GM18511 (cell line): Measurements from ENCODE around the gene FOXRED2.
A peak's percentile ranks its signal among the peaks of the same experiment; 100 is the strongest.
"Not testable (repeated sequence)": the region's sequence is repeated elsewhere in the genome, so short reads cannot be mapped to it uniquely, and the experiment has no call there.

ENCODE experiments used
- ATAC-seq: cut with Tn5 transposase; IDR thresholded peaks from one replicate; pipeline ENCODE4 v1.9.1; 2021; ENCODE audit warnings: mild to moderate bottlenecking, moderate library complexity; ENCODE audit not compliant: unreplicated experiment

The FOXRED2 gene

DNA sequence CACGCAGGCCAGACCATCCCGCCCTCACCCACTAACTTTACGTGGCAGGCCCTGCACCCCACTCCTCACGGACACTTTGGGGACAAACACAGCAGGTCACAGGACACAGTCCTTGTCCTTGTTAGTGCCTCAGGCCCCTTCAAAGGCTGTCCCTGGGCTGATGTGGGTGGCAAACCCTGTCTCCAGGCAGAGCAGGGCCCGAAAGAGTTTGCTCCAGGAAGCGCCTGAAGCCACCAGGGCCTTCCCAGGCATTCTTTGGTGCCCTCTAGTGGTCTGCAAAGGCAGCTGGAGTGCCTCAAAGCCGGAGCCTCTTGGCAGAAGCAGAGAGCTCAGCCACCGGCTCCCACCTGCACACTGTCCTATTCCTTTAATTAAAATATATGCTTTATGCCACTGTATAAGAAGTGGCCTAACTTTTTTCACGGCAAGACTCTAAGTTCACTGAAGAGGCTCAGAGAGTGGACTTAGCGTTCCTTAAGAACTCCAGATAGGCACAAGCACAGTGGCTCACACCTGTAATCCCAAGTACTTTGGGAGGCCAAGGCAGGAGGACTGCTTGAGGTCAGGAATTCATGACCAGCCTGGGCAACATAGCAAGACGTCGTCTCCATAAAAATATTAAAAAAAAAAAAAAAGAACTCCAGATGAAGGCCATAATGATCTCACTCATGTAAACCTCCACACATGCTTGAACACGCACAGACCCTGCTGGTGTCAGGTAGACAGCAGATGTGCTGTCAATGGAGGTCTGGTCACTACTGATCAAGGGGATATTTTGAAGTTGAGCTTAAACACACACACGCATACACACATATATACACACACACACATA, 36.5 kb downstream of the FOXRED2 start:
- ATAC-seq = no peak

- ATAC-seq = no peak
These were observed 37.6 kb downstream of the FOXRED2 start for GRCh38 chr22:36469094-36469710.

- no peak for ATAC-seq
These were observed 38.9 kb downstream of the FOXRED2 start for GRCh38 chr22:36467946-36468345.

- ATAC-seq = no peak
These were observed 39.6 kb downstream of the FOXRED2 start for GRCh38 chr22:36467042-36467810.

DNA sequence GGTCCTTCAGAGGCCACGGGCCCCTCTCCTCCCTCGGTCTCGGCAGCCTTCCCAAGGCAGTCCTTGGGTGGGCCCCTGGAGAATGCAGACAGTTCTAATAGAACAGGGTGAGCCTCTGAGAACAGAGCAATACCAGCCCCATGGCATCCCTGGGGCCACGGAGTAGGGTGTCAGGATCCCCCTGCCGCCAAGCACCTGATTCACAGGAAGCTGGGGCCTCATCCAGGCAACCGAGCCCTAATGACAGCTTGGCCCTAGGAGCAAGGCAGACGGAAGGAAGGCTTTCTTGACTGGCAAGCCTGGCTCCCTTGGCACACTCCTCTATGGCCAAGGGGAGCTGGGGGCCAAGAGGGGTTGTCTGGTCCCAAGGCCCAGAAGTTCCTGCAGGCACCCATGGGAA, 40.6 kb downstream of the FOXRED2 start:
- no peak for ATAC-seq

DNA sequence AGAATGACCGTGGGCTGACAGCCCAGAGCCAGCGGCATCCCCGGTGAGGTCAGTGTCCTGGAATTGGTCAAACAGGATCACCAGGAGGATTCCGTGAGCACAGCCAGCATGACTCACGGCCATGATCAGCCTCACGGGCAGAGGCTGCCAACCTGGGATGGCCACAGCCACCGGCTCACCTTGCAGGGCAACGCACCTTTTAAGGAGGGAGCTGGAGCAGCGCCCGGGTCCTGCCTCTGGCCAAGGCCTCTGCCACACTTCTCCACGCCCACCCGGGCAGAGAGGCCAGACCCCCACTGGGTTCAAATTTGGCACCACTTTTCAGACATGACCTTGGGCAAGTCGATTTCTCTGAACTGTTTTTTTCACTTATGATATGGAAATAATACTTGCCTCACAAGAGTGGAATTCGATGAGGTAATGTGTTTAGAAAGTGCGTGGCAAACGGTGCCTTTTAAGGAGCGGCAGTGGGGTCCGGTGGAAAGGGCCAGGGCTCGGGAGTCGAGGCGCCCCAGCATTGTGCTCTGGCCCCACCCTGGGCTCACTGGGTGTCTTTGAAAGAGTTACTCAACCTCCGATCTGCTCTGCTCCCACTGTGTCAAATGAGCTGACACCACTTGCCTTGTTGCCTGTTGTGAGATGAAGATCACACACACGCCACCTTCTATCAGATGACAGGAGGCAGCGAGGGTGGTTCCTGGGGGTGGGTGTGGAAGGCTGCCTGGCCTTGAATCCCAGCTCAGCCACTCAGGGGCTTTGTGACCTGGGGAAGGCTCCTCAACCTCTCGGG, 41.4 kb downstream of the FOXRED2 start:
- no peak for ATAC-seq

- no peak for ATAC-seq
These were observed 42.1 kb downstream of the FOXRED2 start for GRCh38 chr22:36464715-36465231.

GRCh38 chr22:36463783-36464184, 43.1 kb downstream of the FOXRED2 start:
- no peak for ATAC-seq

- ATAC-seq = no peak
These were observed 44.9 kb downstream of the FOXRED2 start for GRCh38 chr22:36461665-36462649.

GRCh38 chr22:36460202-36460601, 46.6 kb downstream of the FOXRED2 start:
- no peak for ATAC-seq

GRCh38 chr22:36457688-36458450, 49.0 kb downstream of the FOXRED2 start:
- no peak for ATAC-seq

DNA sequence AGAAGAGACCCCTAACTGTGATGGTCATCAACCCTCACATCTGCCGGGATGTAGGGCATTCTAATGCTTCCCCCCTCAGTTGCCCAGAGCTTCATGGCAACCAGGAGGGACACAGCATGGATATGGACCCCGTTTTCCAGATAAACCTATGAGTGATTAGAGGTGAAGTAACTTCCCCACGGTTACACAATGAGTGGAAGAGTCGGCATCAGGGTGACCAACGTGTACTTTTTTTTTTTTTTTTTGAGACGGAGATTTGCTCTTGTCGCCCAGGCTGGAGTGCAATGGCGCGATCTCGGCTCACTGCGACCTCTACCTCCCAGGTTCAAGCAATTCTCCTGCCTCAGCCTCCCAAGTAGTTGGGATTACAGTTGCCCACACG, 50.4 kb downstream of the FOXRED2 start:
- no peak for ATAC-seq

DNA sequence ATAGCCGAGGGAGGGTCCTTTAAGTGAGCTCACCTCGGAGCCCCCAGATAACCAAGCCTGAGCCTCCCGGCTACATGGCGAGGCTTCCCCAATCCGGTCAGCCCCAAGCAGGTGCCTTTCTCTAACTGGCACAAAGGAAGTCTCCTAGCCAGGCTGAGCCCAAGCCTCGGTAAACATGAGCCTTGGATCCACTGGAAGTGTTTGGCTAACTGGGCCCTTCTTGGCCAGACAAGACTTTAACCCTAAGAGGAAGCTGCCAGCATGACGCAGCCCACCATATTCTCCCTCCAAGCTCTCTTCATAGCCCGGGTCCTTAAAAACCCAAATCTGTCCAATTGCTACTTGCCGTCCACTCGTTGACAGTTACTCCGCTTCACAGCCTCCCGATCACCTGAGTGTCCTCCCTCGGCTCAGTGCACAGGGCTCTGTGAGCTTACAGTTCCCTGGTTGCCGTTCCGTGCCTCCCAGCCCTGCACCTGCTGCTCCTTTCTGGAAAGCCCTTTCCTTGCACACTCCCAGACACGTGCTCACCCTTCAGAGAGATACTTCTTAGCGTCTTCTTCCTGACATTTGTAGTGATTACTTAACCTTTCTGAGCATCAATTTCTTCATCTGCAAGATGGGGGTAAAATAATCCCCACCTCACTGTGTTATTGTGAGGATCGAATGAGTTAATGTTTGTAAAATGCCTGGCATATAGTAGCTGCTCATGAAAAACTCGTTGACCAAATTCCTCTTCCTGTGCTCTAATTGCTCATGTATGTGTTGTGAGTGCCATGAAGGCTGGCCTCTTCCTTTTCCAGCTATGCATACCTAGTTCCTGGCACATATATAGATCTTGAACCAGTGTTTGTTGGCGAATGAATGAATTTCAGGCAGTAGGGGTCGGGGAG, 51.0 kb downstream of the FOXRED2 start:
- ATAC-seq = no peak

DNA sequence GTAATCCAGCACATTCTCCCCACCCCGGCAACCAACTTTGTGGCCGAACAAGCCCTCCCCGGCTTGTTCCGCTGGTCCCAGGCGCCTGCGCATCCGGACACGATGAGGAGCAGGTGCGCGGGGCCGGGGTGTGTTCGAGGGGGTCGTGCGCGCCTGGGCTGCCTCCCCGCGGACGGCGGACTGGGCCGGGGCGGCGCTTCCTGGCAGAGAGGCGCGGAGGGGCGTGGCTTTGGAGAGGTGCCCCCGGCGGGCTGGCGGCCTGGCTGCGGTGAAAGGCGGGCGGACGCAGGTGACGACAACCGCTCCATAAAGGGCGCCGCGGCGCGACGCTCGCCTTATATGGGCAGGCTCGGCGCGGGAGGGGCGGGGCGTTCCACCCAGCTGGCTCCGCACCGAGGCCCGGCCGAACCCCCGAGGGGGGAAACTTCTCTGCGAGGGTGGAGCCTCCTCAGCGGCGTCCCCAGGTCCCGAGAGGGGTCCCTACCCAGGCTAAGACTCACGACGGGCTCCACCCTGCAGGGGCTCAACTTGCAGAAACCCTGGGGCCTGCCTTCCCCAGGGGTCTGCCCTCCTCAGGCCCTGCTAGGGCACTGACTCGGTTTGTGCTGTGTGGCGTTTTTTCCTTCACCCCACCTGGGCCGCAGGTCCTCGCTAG, 51.8 kb downstream of the FOXRED2 start:
- peak; percentile 49 for ATAC-seq

DNA sequence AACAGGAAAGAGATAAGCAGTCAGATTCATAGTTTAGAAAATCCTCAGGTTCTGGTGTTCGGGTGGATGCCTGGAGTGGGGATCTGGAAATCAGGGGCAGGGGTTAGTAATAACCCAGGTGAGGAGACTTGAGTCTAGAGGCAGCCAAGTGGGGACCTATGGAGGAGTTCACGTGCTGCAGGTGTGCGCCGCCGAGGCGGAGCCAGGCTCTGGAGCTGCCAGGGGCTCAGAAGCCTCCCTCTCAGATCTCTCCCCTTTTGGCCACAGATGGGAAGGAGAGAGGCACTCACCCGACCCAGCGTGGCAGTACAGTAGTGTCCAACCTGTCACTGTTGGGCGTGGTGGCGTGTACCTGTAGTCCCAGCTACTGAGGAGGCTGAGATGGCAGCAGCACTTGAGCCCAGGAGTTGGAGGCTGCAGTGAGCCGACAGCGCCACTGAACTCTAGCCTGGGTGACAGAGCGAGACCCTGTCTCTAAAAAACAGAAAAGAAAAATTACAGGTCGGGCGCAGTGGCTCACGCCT, 52.9 kb downstream of the FOXRED2 start:
- ATAC-seq = no peak

DNA sequence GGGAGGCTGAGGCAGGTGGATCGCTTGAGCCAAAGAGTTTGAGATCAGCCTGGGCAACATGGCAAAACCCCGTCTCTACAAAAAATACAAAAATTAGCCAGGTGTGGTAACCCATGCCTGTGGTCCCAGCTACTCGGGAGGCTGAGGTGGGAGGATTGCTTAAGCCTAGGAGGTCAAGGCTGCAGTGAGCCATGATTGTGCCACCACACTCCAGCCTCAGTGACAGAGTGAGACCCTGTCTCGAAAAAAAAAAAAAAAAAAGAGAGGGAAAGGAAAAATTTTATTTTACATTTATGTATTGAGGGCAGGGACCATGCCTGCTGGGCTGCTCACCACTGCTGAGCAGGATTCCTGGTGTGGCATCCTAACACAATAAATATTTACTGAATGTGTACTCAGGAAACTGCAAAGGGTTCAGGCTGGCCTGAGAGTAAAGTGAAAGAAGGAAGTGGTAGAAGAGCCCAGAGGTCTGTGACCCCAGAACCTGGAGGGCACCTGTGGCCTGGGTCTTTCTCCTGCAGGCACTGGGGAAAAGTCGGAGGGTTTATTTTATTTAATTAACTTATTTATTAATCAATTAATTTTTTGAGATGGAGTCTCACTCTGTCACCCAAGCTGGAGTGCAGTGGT, 53.7 kb downstream of the FOXRED2 start:
- ATAC-seq = not testable (repeated sequence)
